Loucy (cell line): ENCODE results near the gene AGTRAP.

Experiments used
- EZH2phosphoT487 ChIP-seq: fragments of 200-600 bp; IDR thresholded peaks from 2 replicates; pipeline ENCODE4 v1.6.1; 2018; ENCODE audit warnings: antibody characterized with exemption, mild to moderate bottlenecking, moderate library complexity, borderline replicate concordance
- TF ChIP-seq, protein P1 (sequence below): fragments of 200-600 bp; sonication (generic); conservative IDR thresholded peaks from 2 replicates; pipeline ENCODE4 v1.5.1; 2014; ENCODE audit warnings: mild to moderate bottlenecking, antibody characterized with exemption, low read length

DNA sequence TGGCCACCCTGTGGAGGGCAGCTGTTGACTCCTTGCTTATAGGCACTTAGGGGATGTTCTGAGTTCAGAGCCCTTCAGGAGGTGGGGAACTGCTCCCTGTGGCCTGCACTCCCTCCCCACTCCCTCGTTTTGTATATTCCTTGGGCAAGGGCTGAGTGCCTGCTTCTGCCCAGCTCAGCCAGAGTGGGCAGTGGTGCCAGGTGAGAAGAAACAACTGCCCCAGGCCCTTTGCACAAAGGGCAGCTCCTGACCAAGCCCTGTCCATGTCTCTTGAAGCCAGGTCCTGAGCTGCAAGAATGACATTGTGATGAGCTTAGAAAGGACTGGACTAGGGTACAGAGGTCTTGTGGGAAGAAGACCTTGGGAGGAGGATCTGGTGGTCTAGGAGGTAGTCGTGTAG lies 2.2 kb downstream of the AGTRAP start:
- TF ChIP-seq, protein P1, sequence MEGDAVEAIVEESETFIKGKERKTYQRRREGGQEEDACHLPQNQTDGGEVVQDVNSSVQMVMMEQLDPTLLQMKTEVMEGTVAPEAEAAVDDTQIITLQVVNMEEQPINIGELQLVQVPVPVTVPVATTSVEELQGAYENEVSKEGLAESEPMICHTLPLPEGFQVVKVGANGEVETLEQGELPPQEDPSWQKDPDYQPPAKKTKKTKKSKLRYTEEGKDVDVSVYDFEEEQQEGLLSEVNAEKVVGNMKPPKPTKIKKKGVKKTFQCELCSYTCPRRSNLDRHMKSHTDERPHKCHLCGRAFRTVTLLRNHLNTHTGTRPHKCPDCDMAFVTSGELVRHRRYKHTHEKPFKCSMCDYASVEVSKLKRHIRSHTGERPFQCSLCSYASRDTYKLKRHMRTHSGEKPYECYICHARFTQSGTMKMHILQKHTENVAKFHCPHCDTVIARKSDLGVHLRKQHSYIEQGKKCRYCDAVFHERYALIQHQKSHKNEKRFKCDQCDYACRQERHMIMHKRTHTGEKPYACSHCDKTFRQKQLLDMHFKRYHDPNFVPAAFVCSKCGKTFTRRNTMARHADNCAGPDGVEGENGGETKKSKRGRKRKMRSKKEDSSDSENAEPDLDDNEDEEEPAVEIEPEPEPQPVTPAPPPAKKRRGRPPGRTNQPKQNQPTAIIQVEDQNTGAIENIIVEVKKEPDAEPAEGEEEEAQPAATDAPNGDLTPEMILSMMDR: no peak
- no peak for TF ChIP-seq EZH2phosphoT487
